ENCODE results near the gene COL1A2.

- no peak for TF ChIP-seq CTCF (IDR thresholded peaks at IDR 0.05; ENCODE audit: poor library complexity, severe bottlenecking)
- no peak for TF ChIP-seq SMC3 (conservative IDR thresholded peaks at IDR 0.05; ENCODE audit: poor library complexity)
- TF ChIP-seq POLR2AphosphoS5 (IDR thresholded peaks at IDR 0.05): no peak
- TF ChIP-seq RAD21 (conservative IDR thresholded peaks at IDR 0.05): no peak
- no peak for TF ChIP-seq REST (IDR thresholded peaks at IDR 0.05; ENCODE audit: borderline replicate concordance)
- no peak for TF ChIP-seq EZH2 (IDR thresholded peaks at IDR 0.05; ENCODE audit: borderline replicate concordance, insufficient read depth, low read length, poor library complexity, severe bottlenecking)
- no peak for TF ChIP-seq MXI1 (conservative IDR thresholded peaks at IDR 0.05; ENCODE audit: poor library complexity, severe bottlenecking)
- no peak for TF ChIP-seq EP300 (conservative IDR thresholded peaks at IDR 0.05; ENCODE audit: poor library complexity, severe bottlenecking)
These were observed 27.9 kb upstream of the COL1A2 start for GRCh38 chr7:94366832-94367231.
